ENCODE data around the gene SALL3.

Gene SALL3

GRCh38 chr18:78965917-78966792 is 13.5 kb upstream of the SALL3 start:
- no peak for DNase-seq

GRCh38 chr18:78966793-78967106 is 12.9 kb upstream of the SALL3 start:
- no peak for DNase-seq

GRCh38 chr18:78967692-78968091 is 11.9 kb upstream of the SALL3 start:
- DNase-seq: no peak

GRCh38 chr18:78969574-78970315 is 9.9 kb upstream of the SALL3 start:
- no peak for DNase-seq

GRCh38 chr18:78970774-78971333 is 8.8 kb upstream of the SALL3 start:
- DNase-seq: no peak

- no peak for DNase-seq
Observed at GRCh38 chr18:78971511-78972245, 7.9 kb upstream of the SALL3 start.

GRCh38 chr18:78972385-78972918 is 7.2 kb upstream of the SALL3 start:
- no peak for DNase-seq

GRCh38 chr18:78972930-78973331 is 6.7 kb upstream of the SALL3 start:
- no peak for DNase-seq

- no peak for DNase-seq
Observed at GRCh38 chr18:78973357-78974083, 6.1 kb upstream of the SALL3 start.

- DNase-seq: no peak
Observed at GRCh38 chr18:78974115-78974761, 5.4 kb upstream of the SALL3 start.

GRCh38 chr18:78975292-78975691 is 4.3 kb upstream of the SALL3 start:
- DNase-seq: no peak

GRCh38 chr18:78975699-78976335 is 3.8 kb upstream of the SALL3 start:
- no peak for DNase-seq

GRCh38 chr18:78976765-78977636 is 2.6 kb upstream of the SALL3 start:
- DNase-seq: no peak

- no peak for DNase-seq
Observed at GRCh38 chr18:78977637-78978348, 1.8 kb upstream of the SALL3 start.

- DNase-seq: no peak
Observed at GRCh38 chr18:78978349-78979055, 1.1 kb upstream of the SALL3 start.

GRCh38 chr18:78979056-78979729 is 425 bp upstream of the SALL3 start:
- DNase-seq: no peak

GRCh38 chr18:78980279-78980771 is 707 bp downstream of the SALL3 start:
- no peak for DNase-seq

GRCh38 chr18:78980777-78981380 is 1.3 kb downstream of the SALL3 start:
- no peak for DNase-seq
